ENCODE results near the gene TMEM150A.
"Not testable (repeated sequence)": the region's sequence is repeated elsewhere in the genome, so short reads cannot be mapped to it uniquely, and the experiment has no call there.

The TMEM150A gene

GRCh38 chr2:85561280-85562212 is 41.0 kb downstream of the TMEM150A start, which contains the start of gene GGCX:
GGCX (minus strand) TSS chr2:85561493; CDS start chr2:85561428, 65 bp downstream.
- peak; percentile 93 for DNase-seq

DNA sequence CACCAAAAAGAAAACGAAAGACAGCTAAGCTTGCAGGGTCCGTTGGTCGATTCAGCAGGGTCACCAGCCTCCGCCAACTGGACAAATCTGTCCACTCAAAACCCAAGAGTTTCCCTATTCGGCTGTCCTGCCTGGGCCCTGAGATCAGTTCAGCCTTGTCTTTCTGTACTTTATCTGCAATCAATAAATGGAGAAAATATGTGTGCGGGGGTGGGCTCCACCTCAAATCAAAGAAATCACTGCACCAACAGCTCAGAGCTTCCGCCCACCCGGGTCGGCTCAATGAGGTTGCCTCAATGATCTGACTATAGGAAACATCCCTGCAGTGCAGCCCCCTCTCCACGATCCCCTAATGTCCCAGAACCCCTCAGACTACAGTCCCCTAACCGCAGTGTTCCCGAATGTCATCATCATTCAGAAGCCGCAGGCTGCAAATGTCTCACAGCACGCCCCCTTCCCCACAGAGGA is 41.7 kb downstream of the TMEM150A start:
- DNase-seq = no peak

- DNase-seq = not testable (repeated sequence)
Measured at GRCh38 chr2:85560403-85560726, 42.1 kb downstream of the TMEM150A start.

DNA sequence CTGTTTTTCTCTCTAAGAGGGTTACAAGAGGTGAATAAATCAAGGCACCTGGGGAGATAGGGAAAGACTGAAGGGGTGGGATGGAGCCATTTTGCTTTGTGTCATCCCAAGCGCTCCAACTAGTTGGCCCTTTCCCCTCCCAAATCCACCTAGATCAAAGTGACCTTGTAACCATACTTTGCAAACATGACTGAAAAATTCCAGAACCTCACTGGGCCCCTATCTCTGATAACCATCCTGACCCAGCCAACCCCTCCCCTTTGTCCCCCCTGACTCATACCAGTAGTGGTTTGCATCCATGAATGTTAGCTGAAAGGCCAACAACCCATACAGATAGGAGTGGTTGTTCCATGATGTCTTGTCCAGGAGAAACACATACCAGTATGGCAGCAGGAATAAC is 44.3 kb downstream of the TMEM150A start:
- DNase-seq = no peak

DNA sequence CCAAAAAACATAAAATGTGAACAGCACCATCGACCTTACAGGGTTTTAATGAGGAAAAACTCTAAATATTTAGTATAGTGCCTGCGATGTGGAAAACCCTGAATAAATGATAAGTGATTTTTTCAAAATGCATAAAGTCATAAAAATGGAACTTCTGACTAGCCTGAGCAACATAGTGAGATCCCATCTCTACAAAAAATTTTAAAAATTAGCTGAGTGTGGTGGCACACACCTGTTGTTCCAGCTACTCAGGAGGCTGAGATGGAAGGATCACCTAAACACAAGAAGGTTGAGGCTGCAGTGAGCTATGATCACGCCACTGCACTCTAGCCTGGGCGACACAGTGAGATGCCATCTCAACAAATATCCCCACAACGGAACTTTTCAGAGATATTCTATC is 45.4 kb downstream of the TMEM150A start:
- DNase-seq = no peak

GRCh38 chr2:85554980-85555612 is 47.4 kb downstream of the TMEM150A start:
- no peak for DNase-seq

DNA sequence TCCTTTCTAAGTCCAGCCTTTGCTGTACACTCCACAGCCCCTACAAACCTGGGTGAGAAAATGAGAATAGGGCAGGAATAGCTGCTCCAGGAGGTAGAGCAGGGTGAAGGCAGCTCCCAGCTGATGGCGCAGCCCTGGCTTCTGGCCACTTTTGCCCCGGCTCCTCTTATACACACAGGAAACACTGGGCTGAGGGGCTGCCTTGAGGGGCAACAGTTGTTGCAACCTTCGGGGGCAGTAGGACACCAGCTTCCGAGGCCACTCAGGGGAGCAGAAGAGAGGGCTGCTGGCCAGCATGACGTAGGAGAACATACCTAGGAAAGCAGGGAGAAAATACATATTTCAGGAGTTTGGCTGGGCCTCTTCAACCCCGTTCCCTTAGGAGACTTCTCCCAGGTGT is 49.3 kb downstream of the TMEM150A start:
- DNase-seq = no peak

- peak; percentile 77 for DNase-seq
Measured at GRCh38 chr2:85551698-85552678, 50.5 kb downstream of the TMEM150A start.

DNA sequence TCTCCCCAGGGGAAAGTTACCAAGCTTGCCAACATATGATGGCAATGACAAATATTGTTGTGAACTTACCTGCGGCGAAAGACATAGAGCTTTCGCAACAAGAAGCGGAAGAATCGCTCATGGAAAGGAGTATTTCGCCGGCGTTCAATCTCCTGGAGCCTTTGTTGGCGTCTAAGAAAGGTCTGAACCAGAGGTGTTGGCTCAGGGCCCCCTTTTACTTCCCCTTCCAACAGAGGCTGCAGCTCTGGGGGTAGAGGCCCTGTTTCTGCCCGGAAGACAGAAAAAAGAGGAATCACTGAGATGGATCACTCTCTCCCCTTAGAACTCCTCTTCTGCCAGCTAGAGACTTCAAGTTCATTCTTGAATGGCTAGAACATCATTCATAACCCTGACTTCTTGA is 52.0 kb downstream of the TMEM150A start:
- DNase-seq = no peak

DNA sequence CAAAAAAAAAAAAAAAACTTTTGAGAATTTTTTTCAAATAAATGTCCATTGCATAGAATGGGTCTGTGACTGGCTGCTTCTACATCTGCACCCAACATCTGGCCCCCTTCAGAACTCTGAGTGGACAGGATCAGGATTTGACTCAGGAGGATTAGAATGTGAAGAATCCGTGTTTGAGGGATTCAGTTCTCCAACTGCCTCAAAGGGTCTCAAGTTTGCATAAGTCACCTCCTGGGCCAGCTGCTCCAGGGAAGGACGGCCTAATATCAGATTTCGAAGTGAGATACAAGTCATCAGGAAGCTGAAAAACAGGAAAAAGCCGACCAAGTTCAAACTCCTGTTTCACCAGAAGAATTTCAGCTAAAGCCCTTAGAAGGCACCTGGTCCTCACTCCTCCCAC is 52.7 kb downstream of the TMEM150A start:
- no peak for DNase-seq

DNA sequence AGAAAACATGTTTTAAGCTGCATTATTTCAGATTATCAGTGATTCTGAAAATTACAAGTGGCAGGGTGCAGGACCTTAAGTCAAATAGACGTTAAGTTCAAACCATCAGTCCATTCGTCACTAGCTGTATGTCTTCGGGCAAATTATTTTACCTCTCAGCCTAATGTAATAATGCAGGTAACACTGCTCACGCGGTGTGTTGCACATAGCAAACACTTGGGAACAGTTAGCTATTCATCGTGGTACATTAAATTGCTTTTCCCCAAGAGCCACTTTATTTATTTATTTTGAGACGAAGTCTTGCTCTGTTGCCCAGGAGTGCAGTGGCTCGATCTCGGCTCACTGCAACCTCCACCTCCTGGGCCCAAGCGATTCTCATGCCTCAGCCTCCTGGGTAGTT is 53.4 kb downstream of the TMEM150A start:
- DNase-seq = no peak

DNA sequence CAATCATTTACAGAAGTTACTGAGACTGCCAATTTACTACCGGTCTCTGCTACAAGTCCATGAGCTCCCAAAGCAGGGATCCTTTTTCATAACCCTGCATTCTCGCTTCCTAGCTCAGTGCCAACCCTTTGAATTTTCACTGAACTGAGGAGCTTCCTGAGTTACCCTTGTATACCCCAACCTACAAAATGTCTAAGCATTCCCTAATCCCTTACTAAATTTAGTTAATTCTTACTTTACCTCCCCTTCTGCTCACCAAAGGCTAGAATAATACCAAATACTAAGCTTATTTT is 53.9 kb downstream of the TMEM150A start:
- no peak for DNase-seq
